ENCODE data around the gene HPSE2.

- TF ChIP-seq CTCF (IDR thresholded peaks at IDR 0.05 in 4 of 5, conservative IDR thresholded peaks at IDR 0.05 in 1 of 5) (no peak), POLR2A (IDR thresholded peaks at IDR 0.05) (no peak)
These were observed 786.4 kb downstream of the HPSE2 start for GRCh38 chr10:98449287-98449686.

All from gastrocnemius medialis (tissue), 4 donors.